K562 (cell line): ENCODE results near the gene LRRC37A3.
"Not testable (repeated sequence)": the region's sequence is repeated elsewhere in the genome, so short reads cannot be mapped to it uniquely, and the experiment has no call there.

ENCODE experiments used
- BCLAF1 ChIP-seq, 2 experiments: fragments of 450-650 bp in 1 of 2; IDR thresholded peaks; 2 replicates each; pipeline ENCODE4 v1.6.1; 2011 to 2017; ENCODE audit warnings: low read depth in 2 of 2, antibody characterized with exemption in 1 of 2, borderline replicate concordance in 1 of 2, low read length in 1 of 2, mild to moderate bottlenecking in 1 of 2, mixed read lengths in 1 of 2; ENCODE audit not compliant: control insufficient read depth in 1 of 2
- CTCF ChIP-seq, 3 experiments: IDR thresholded peaks in 2 of 3; conservative IDR thresholded peaks in 1 of 3; 2 replicates each; pipeline ENCODE4 v1.5.1; 2011 to 2012; ENCODE audit warnings: low read length in 3 of 3, mild to moderate bottlenecking in 3 of 3, control low read depth in 2 of 3, improper control_type of control experiment in 1 of 3, inconsistent platforms in 1 of 3, low read depth in 1 of 3, mixed read lengths in 1 of 3, moderate library complexity in 1 of 3; ENCODE audit not compliant: insufficient read depth in 2 of 3
- FUS ChIP-seq: fragments of 200-400 bp; formaldehyde crosslinking; optimal IDR thresholded peaks from 2 replicates; pipeline ENCODE3; 2017; ENCODE audit warnings: low read depth, low read length
- GABPA ChIP-seq: fragments of 200-800 bp; sonication (Bioruptor generic); conservative IDR thresholded peaks from 2 replicates; pipeline ENCODE4 v1.6.1; 2016; ENCODE audit warnings: low read depth, missing genetic modification characterization, missing compliant biosample characterization
- HLTF ChIP-seq: fragments of 450-650 bp; IDR thresholded peaks from 2 replicates; pipeline ENCODE4 v1.6.1; 2016
- REST ChIP-seq, 2 experiments: fragments of 450-650 bp; formaldehyde crosslinking in 1 of 2; IDR thresholded peaks; 2 replicates each; pipeline versions ENCODE4 v1.4.0 to v1.6.1; 2014 to 2020; ENCODE audit warnings: mild to moderate bottlenecking in 2 of 2, borderline replicate concordance in 1 of 2, low read depth in 1 of 2
- TBP ChIP-seq: optimal IDR thresholded peaks from 2 replicates; pipeline ENCODE3; 2011; ENCODE audit warnings: low read depth, low read length, improper control_type of control experiment
- TEAD2 ChIP-seq: fragments of 450-650 bp; IDR thresholded peaks from 2 replicates; pipeline ENCODE4 v1.6.1; 2016; ENCODE audit warnings: missing genetic modification characterization, control low read depth, missing compliant biosample characterization

GRCh38 chr17:64927444-64927843 is 8.2 kb upstream of the LRRC37A3 start:
- not testable (repeated sequence) for TF ChIP-seq HLTF; TBP; FUS; REST (CRISPR knock-in tag; IDR thresholded peaks at IDR 0.05; ENCODE audit: low read depth); BCLAF1 (IDR thresholded peaks at IDR 0.05; ENCODE audit: borderline replicate concordance in 1 of 2, control insufficient read depth in 1 of 2, low read depth in 2 of 2, low read length in 1 of 2); TEAD2 (tag); GABPA (tag)
- TF ChIP-seq REST (IDR thresholded peaks at IDR 0.05; ENCODE audit: borderline replicate concordance) (peak; percentile 55; the same call in 1 of the 2 replicates), CTCF (IDR thresholded peaks at IDR 0.05 in 2 of 3, conservative IDR thresholded peaks at IDR 0.05 in 1 of 3; ENCODE audit: insufficient read depth in 2 of 3, low read depth in 1 of 3, low read length in 3 of 3) (peak; percentile 33 to 48 (median 46); a peak in 4 of 6 replicates)
